Activated T-cell treated with anti-CD3 and anti-CD28 coated beads for 48 hours (primary cell): ENCODE measurements around the gene AZIN2.
"Not testable (repeated sequence)": the region's sequence is repeated elsewhere in the genome, so short reads cannot be mapped to it uniquely, and the experiment has no call there.

Experiments
- DNase-seq: peaks from one replicate; pipeline ENCODE4 v3.0.0-alpha.2; 2020; ENCODE audit warnings: low read depth

The AZIN2 gene

DNA sequence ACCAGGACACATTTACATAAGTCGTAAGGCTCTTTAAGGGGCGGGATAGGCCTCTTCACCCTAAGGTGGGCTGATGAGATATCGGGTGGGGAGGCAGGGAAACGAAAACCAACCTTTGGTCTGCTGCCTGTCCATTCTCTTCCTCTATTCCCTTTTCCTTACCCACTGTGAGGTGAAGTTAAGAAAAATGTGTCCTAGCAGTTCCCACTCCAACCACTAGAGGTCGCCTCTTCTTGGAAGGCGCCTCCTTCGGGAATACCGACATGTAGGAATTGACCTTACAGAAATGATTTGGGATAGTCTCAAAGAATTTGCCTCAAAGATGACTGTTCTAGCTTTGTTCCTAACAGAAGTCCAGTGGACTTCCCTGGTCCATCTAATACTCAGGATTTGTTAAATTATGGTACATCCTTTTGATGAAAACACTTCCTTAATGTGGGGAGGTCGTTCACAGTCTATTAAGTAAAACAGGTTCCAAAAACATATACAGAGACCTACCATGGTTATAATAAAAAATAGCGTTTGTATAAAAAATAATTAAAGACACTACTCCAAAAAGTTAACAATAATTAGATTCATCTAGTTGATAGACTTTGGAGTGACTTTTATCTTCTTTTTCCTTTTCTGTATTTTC lies 14.1 kb downstream of the AZIN2 start:
- DNase-seq = no peak

- no peak for DNase-seq
These were observed 15.5 kb downstream of the AZIN2 start for GRCh38 chr1:33096363-33097005.

GRCh38 chr1:33097137-33097611 lies 16.2 kb downstream of the AZIN2 start:
- DNase-seq = no peak

GRCh38 chr1:33097762-33098161 lies 16.8 kb downstream of the AZIN2 start:
- no peak for DNase-seq

GRCh38 chr1:33098371-33098770 lies 17.4 kb downstream of the AZIN2 start:
- no peak for DNase-seq

DNA sequence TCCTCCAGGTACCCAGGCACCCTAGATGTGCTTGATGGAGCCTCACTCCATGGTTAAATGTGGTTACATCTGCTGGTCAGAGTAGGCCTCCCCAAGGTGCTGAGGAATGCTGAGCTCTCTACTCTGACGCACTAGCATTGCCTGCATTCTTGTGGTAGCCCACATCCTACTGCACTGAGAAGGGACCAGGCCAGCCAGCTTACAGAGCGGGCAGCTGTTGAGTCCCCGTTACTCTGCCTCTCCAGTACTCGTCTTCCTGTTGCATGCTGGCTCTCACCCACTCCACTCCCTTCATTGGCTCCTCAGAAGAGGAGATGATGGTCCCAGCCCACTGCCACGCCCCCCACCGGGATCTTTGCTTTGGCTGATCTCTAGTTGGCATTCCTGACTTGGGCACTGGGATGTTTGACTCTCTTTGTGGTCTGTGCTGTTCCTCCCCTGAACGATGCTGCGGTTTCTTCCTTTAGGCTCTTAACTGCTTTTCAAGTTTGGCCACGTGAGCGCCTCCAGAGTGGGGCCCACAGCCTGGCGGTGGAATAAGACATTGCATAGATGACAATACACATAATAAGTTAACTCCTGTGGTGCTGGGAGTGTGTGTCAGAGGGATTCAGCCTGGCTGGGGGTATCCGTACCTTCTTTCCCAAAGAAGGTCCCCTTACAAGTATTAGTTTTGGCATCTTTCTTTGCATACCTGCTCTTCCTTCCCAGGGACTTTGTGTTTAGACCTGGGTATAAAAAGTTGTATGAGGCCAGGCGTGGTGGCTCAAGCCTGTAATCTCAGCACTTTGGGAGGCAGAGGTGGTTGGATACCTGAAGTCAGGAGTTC lies 18.6 kb downstream of the AZIN2 start:
- DNase-seq = peak; percentile 63

- not testable (repeated sequence) for DNase-seq
These were observed 19.1 kb downstream of the AZIN2 start for GRCh38 chr1:33100119-33100415.

DNA sequence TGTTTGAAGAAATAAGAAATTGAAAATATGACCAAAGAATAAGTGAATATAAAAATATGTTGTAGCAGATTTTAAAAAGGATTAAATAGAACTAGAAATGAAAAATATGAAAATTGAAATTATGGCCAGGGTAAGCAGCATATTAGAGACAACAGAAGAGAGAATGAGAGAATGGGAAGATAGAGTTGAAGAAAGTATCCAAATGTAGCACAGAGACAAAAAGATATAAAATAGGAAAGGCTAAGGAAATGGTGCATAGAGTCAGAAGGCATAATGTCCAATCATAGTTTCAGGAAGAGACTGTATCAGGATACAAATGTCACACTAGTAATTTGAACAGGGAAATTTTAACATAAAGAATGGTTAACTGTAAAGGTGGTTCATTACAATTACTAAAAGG lies 29.5 kb downstream of the AZIN2 start:
- DNase-seq = no peak

- no peak for DNase-seq
These were observed 31.0 kb downstream of the AZIN2 start for GRCh38 chr1:33111965-33112364.

- no peak for DNase-seq
These were observed 36.6 kb downstream of the AZIN2 start for GRCh38 chr1:33117440-33118085.

GRCh38 chr1:33118274-33118673 lies 37.3 kb downstream of the AZIN2 start:
- DNase-seq = no peak

GRCh38 chr1:33119050-33119449 lies 38.1 kb downstream of the AZIN2 start:
- no peak for DNase-seq

DNA sequence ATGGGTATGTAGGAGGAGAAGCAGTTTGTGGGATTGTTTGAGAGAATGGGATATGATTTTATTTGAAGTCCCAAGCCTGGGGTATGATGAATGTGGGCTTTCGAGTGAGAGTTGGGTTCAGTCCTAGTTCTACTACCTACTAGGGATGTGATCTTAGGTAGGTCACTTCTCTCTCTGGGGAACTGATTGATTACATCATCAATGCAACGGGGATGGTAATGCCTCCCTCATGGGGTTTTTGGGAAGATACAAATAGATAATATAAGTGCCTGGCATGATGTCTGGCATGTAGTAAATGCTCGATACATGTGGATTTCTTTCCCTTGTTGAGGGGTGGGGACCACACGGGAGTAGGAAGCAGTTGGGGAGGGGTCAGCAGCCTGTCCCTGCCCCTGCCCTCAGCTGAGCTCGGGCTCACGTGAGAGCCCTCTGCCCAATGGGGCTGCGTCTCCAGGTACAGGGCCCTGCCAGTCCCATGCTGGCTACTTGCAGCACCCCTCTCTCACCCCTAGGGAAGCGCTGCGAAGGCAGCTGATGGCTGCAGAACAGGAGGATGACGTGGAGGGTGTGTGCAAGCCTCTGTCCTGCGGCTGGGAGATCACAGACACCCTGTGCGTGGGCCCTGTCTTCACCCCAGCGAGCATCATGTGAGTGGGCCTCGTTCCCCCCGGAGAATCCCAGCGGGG lies 38.7 kb downstream of the AZIN2 start:
- DNase-seq = no peak

GRCh38 chr1:33120436-33121231 lies 39.7 kb downstream of the AZIN2 start:
- no peak for DNase-seq

DNA sequence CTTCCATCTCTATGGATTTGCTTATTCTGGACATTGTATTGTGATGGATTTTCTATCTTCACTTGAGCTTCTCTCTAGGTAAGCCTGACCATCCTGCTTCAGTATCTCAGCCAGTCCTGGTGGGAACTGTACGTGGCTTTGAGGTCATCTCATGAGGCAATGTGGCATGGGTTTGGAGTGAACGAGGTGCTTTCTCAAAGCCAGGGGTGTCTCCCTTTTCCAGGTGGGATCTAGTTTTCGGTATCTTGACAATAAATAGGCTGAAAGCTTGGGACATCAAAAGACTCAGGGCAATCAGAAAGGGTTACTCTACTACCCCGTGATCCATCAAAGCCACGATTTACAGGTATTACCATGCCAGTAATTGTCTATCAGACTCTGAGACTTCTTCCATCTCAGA lies 40.8 kb downstream of the AZIN2 start:
- no peak for DNase-seq

DNA sequence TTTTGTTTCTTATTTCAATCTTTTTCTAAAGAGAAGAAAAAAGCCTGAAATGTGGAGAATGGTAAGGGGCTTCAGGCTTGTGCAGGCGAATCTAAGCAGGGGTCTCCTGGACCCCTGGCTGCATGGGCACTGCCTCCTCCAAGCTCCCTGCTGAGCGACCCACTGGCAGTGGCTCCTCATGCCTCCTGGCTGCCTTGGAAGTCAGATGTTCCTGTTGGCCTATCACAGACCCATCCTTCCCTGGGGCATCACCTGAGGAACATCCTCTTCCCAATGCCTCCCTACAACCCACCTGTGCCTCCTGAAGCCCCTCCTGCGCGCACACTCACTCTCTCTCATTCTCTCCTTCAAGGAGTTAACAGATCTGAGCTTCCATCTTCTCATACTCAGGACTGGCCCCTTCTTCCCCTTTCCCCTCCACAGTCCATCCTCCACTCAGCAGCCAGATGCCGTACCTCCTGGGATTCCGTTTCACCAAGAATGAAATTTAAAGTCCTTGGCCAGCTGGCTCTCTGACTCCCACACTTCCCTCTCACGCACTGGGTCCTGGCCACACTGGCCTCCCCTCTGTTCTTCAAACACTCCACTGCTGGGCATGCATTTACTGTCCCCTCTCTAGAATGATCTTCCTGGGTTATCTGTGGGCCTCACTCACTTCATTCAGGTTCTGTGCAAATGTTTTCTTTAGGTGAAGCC lies 41.7 kb downstream of the AZIN2 start:
- no peak for DNase-seq

DNA sequence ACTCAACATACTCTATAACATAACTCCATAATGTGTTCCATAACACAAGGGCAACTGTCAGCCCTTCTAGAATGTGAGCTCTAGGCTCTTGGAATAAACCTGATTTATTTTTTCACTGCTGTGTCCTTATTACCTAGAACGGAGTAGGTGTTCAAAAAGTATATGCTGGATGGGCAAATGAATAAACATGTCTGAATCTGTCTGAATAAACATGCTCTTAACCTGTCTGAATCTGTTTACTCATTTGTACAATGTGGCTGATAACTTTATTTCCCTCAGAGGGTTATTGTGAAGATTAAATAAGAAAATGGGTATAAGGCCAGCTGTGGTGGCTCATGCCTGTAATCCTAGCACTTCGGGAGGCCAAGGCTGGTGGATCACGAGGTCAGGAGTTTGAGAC lies 42.3 kb downstream of the AZIN2 start:
- no peak for DNase-seq

DNA sequence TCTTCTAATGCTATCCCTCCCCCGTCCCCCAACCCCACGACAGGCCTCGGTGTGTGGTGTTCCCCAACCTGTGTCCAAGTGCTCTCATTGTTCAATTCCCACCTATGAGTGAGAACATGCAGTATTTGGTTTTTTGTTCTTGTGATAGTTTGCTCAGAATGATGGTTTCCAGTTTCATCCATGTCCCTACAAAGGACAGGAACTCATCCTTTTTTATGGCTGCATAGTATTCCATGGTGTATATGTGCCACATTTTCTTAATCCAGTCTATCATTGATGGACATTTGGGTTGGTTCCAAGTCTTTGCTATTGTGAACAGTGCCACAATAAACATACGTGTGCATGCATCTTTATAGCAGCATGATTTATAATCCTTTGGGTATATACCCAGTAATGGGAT lies 43.7 kb downstream of the AZIN2 start:
- DNase-seq = not testable (repeated sequence)

DNA sequence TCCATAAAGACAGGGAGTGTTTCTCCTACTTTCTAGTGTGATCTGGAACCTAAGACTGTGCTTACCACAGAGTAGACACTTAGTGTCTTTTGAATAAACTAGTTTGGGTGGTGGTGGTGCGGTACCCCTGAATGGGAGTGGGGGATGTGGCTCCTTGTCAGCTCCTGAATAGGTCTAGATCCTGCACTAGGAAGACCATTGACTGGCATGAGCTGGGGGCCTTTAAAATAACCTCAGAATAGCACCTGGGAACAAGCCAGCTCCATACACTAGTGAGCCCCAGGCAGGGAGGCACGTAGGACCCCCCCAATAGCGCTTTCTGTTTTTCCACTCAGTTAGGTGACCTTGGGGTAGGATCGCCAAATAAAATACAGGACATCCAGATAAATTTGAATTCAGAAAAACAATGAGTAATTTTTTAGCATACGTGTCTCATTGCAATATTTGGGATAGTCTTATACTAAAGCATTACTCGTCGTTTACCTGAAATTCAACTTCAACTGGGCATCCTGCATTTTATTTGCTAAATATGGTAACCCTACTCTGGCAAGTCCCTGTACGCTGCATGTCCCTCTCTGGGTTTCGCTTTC lies 45.6 kb downstream of the AZIN2 start:
- DNase-seq = no peak
